Measurements from ENCODE around the gene RRBP1. TPM values are rescaled to one million over a fixed set of nuclear protein-coding genes. Genes with fewer than 3 reads are reported as not detected.

Gene RRBP1
- total RNA-seq, 1 donor from 2014 or later: 459 TPM

GRCh38 chr20:17631576-17632319 is 50.3 kb downstream of the RRBP1 start:
- no peaks in the 10 kb centered on the region for H3K27me3 Mint-ChIP-seq (ENCODE audit: low read depth)
- TF ChIP-seq CTCF (IDR thresholded peaks at IDR 0.05): no peak
- DNase-seq (ENCODE audit: low spot score): peak; percentile 66
- H3K27ac Mint-ChIP-seq (ENCODE audit: unreplicated experiment): peak overlapping the region; percentile 70
- H3K9me3 Mint-ChIP-seq (ENCODE audit: low read depth): no peaks in the 10 kb centered on the region
- H3K36me3 Mint-ChIP-seq (ENCODE audit: low read depth): peaks cover 53% of the 10 kb centered on the region
- no peak overlapping the region for H3K4me3 Mint-ChIP-seq (ENCODE audit: unreplicated experiment)
- peaks cover 15% of the 10 kb centered on the region for H3K4me1 Mint-ChIP-seq (ENCODE audit: low read depth)

- Mint-ChIP-seq H3K27me3 (ENCODE audit: low read depth) (no peaks in the 10 kb centered on the region), H3K4me3 (ENCODE audit: unreplicated experiment) (no peak overlapping the region), H3K9me3 (ENCODE audit: low read depth) (no peaks in the 10 kb centered on the region), H3K4me1 (ENCODE audit: low read depth) (peaks cover 10% of the 10 kb centered on the region), H3K27ac (ENCODE audit: unreplicated experiment) (no peak overlapping the region), H3K36me3 (ENCODE audit: low read depth) (peaks cover 55% of the 10 kb centered on the region)
- no peak for TF ChIP-seq CTCF (IDR thresholded peaks at IDR 0.05)
- peak; percentile 67 for DNase-seq (ENCODE audit: low spot score)
Observed at GRCh38 chr20:17630806-17631195, 51.2 kb downstream of the RRBP1 start.

- peak; percentile 56 for DNase-seq (ENCODE audit: low spot score)
- peaks cover 10% of the 10 kb centered on the region for H3K4me1 Mint-ChIP-seq (ENCODE audit: low read depth)
- H3K36me3 Mint-ChIP-seq (ENCODE audit: low read depth): peaks cover 54% of the 10 kb centered on the region
- TF ChIP-seq CTCF (IDR thresholded peaks at IDR 0.05): no peak
- peak overlapping the region; percentile 51 for H3K27ac Mint-ChIP-seq (ENCODE audit: unreplicated experiment)
- no peaks in the 10 kb centered on the region for H3K27me3 Mint-ChIP-seq (ENCODE audit: low read depth)
- H3K9me3 Mint-ChIP-seq (ENCODE audit: low read depth): no peaks in the 10 kb centered on the region
- H3K4me3 Mint-ChIP-seq (ENCODE audit: unreplicated experiment): no peak overlapping the region
Observed at GRCh38 chr20:17630151-17630805, 51.8 kb downstream of the RRBP1 start.

GRCh38 chr20:17629678-17630089 is 52.4 kb downstream of the RRBP1 start:
- Mint-ChIP-seq H3K36me3 (ENCODE audit: low read depth) (peaks cover 52% of the 10 kb centered on the region), H3K27ac (ENCODE audit: unreplicated experiment) (no peak overlapping the region), H3K4me1 (ENCODE audit: low read depth) (peaks cover 7% of the 10 kb centered on the region), H3K27me3 (ENCODE audit: low read depth) (no peaks in the 10 kb centered on the region), H3K9me3 (ENCODE audit: low read depth) (no peaks in the 10 kb centered on the region), H3K4me3 (ENCODE audit: unreplicated experiment) (no peak overlapping the region)
- peak; percentile 91 for DNase-seq (ENCODE audit: low spot score)
- TF ChIP-seq CTCF (IDR thresholded peaks at IDR 0.05): no peak

- no peak overlapping the region for H3K27ac Mint-ChIP-seq (ENCODE audit: unreplicated experiment)
- no peaks in the 10 kb centered on the region for H3K9me3 Mint-ChIP-seq (ENCODE audit: low read depth)
- no peak for TF ChIP-seq CTCF (IDR thresholded peaks at IDR 0.05)
- H3K4me1 Mint-ChIP-seq (ENCODE audit: low read depth): peaks cover 7% of the 10 kb centered on the region
- DNase-seq (ENCODE audit: low spot score): peak; percentile 62
- H3K36me3 Mint-ChIP-seq (ENCODE audit: low read depth): peaks cover 51% of the 10 kb centered on the region
- H3K27me3 Mint-ChIP-seq (ENCODE audit: low read depth): no peaks in the 10 kb centered on the region
- H3K4me3 Mint-ChIP-seq (ENCODE audit: unreplicated experiment): no peak overlapping the region
Observed at GRCh38 chr20:17629025-17629424, 53.0 kb downstream of the RRBP1 start.
